ENCODE data around the gene TNFRSF13B. TPM values are rescaled to one million over a fixed set of nuclear protein-coding genes. Genes with fewer than 3 reads are reported as not detected.

TNFRSF13B gene
- total RNA-seq, 6 donors from 2014 or later: 0.57 to 6.3 (median 2.1) TPM; not detected in 1

GRCh38 chr17:16953347-16953746 is 18.6 kb downstream of the TNFRSF13B start:
- H3K27me3 ChIP-seq: no peaks in the 10 kb centered on the region
- no peak overlapping the region for H3K27ac ChIP-seq
- no peaks in the 10 kb centered on the region for H3K36me3 ChIP-seq
- peaks cover 6 to 15% (median 12%) of the 10 kb centered on the region in 4 donors for H3K9me3 ChIP-seq
- H3K4me1 ChIP-seq: no peaks in the 10 kb centered on the region
- ATAC-seq (ENCODE audit: low FRiP score in 2 of 2) (no peak), DNase-seq (no peak)
- TF ChIP-seq POLR2A (IDR thresholded peaks at IDR 0.05) (no peak), POLR2AphosphoS5 (IDR thresholded peaks at IDR 0.05) (no peak), EP300 (IDR thresholded peaks at IDR 0.05) (no peak)
- TF ChIP-seq, protein P1, sequence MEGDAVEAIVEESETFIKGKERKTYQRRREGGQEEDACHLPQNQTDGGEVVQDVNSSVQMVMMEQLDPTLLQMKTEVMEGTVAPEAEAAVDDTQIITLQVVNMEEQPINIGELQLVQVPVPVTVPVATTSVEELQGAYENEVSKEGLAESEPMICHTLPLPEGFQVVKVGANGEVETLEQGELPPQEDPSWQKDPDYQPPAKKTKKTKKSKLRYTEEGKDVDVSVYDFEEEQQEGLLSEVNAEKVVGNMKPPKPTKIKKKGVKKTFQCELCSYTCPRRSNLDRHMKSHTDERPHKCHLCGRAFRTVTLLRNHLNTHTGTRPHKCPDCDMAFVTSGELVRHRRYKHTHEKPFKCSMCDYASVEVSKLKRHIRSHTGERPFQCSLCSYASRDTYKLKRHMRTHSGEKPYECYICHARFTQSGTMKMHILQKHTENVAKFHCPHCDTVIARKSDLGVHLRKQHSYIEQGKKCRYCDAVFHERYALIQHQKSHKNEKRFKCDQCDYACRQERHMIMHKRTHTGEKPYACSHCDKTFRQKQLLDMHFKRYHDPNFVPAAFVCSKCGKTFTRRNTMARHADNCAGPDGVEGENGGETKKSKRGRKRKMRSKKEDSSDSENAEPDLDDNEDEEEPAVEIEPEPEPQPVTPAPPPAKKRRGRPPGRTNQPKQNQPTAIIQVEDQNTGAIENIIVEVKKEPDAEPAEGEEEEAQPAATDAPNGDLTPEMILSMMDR (IDR thresholded peaks at IDR 0.05): no peak
- H3K4me3 ChIP-seq: no peak overlapping the region
- WGBS, 2 donors: 79 to 84% methylated on average over 3 of the region's 3 CpGs

GRCh38 chr17:16952401-16952800 is 19.5 kb downstream of the TNFRSF13B start:
- Histone ChIP-seq H3K4me1 (no peaks in the 10 kb centered on the region), H3K4me3 (no peak overlapping the region), H3K27ac (no peak overlapping the region), H3K9me3 (peaks cover 6 to 17% (median 12%) of the 10 kb centered on the region in 4 donors), H3K27me3 (no peaks in the 10 kb centered on the region), H3K36me3 (no peaks in the 10 kb centered on the region)
- ATAC-seq (ENCODE audit: low FRiP score in 2 of 2) (peak in 1 of 2 donors; percentile 7), DNase-seq (no peak)
- TF ChIP-seq, protein P1 (IDR thresholded peaks at IDR 0.05): no peak
- TF ChIP-seq POLR2A (IDR thresholded peaks at IDR 0.05): no peak
- TF ChIP-seq POLR2AphosphoS5 (IDR thresholded peaks at IDR 0.05): no peak
- TF ChIP-seq EP300 (IDR thresholded peaks at IDR 0.05): no peak
- 73 to 86% methylated on average over 2 to 8 of the region's 8 CpGs for WGBS, 2 donors

- WGBS, 2 donors: 83 to 86% methylated on average over 5 of the region's 5 CpGs
- TF ChIP-seq, protein P1 (IDR thresholded peaks at IDR 0.05): no peak
- TF ChIP-seq EP300 (IDR thresholded peaks at IDR 0.05) (no peak), POLR2AphosphoS5 (IDR thresholded peaks at IDR 0.05) (no peak)
- Histone ChIP-seq H3K27ac (no peak overlapping the region), H3K27me3 (no peaks in the 10 kb centered on the region), H3K4me3 (no peak overlapping the region), H3K9me3 (peaks cover 6 to 17% (median 10%) of the 10 kb centered on the region in 4 donors), H3K4me1 (no peaks in the 10 kb centered on the region), H3K36me3 (no peaks in the 10 kb centered on the region)
- DNase-seq: no peak
- no peak for ATAC-seq (ENCODE audit: low FRiP score in 2 of 2)
Observed at GRCh38 chr17:16950488-16950887, 21.4 kb downstream of the TNFRSF13B start.

DNA sequence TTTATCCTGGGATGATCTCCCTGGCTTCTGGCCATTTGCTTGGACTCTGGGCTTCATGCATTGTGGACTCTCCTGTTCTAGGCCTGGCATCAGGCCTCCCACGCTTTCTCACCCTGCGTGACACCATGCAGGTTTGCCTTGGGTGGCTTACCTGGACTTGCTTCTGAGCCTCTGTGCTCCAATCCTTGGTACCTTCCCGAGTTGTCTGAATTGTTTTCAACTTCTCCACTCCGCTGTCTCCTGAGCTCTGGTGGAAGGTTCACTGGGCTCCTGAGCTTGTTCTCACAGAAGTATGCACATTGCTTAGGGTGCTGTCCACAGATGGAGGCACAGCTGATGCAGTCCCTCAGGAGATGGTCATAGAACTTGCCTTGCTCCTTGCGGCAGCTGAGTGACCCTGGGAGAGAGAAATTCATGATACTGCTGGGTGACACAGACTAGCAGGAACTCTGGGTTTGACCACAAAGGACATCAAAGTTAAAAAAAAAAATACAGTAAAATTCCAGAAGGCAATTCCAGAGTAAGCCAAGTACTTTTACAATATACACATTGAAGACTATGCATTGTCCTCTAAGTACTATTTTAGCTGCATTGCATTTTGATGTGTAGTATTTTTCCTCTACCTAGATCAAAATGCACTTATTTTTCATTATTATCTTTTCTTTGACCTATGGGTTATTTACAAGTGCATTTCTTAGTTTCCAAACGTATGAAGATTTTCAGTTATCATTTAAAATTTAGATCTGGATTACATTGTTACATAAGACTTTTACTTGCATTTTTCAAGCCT is 23.1 kb downstream of the TNFRSF13B start:
- no peak for TF ChIP-seq POLR2AphosphoS5 (IDR thresholded peaks at IDR 0.05)
- no peak for ATAC-seq (ENCODE audit: low FRiP score in 2 of 2)
- 94 to 97% methylated on average over 6 of the region's 6 CpGs for WGBS, 2 donors

GRCh38 chr17:16947470-16947869 is 24.4 kb downstream of the TNFRSF13B start:
- ATAC-seq (ENCODE audit: low FRiP score in 2 of 2) (no peak), DNase-seq (no peak)
- 64 to 65% methylated on average over 3 of the region's 3 CpGs for WGBS, 2 donors
- H3K27me3 ChIP-seq: no peaks in the 10 kb centered on the region
- H3K36me3 ChIP-seq: no peaks in the 10 kb centered on the region
- TF ChIP-seq POLR2A (IDR thresholded peaks at IDR 0.05) (no peak), POLR2AphosphoS5 (IDR thresholded peaks at IDR 0.05) (no peak), EP300 (IDR thresholded peaks at IDR 0.05) (no peak)
- TF ChIP-seq, protein P1 (IDR thresholded peaks at IDR 0.05): no peak
- peaks cover 6 to 17% (median 10%) of the 10 kb centered on the region in 4 donors for H3K9me3 ChIP-seq
- no peak overlapping the region for H3K4me3 ChIP-seq
- H3K27ac ChIP-seq: no peak overlapping the region
- peaks cover 0 to 3% (median 0%) of the 10 kb centered on the region in 4 donors for H3K4me1 ChIP-seq

More for the DNA sequence above, 23.1 kb downstream of the TNFRSF13B start:
- Histone ChIP-seq H3K27me3 (no peaks in the 10 kb centered on the region), H3K27ac (no peak overlapping the region), H3K4me1 (no peaks in the 10 kb centered on the region), H3K9me3 (peaks cover 6 to 17% (median 10%) of the 10 kb centered on the region in 4 donors), H3K4me3 (no peak overlapping the region), H3K36me3 (no peaks in the 10 kb centered on the region)
- peak in 1 of 2 donors; percentile 12 for DNase-seq
